ENCODE results near the gene ITPR3.

DNA sequence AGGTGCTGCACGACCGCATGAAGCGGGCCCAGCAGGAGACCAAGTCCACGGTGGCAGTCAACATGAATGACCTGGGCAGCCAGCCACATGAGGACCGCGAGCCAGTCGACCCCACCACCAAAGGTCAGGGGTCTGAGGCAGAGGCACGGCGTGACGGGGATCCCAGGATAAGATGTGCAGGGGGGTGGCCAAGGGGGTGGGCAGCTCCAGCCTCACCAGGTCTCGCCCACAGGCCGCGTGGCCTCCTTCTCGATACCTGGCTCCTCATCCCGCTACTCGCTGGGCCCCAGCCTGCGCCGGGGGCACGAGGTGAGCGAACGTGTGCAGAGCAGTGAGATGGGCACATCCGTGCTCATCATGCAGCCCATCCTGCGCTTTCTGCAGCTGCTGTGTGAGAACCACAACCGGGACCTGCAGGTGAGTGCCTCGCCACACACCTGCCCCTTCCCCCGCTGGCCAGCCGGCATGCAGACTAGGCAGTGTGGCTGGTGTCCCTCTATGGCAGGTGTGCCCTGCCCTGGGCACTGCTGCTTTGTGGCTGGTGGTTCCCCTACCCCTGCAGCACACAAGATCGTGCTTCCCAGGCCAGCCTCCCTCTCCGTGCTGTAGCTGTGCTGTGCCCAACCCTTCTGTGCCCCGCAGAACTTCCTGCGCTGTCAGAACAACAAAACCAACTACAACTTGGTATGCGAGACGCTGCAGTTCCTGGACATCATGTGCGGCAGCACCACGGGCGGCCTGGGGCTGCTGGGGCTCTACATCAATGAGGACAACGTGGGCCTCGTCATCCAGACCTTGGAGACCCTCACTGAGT is 64.5 kb downstream of the ITPR3 start:
- TF ChIP-seq CTCF (IDR thresholded peaks at IDR 0.05) (no peak), POLR2A (IDR thresholded peaks at IDR 0.05) (no peak)

Measured in Peyer's patch (tissue), 4 donors.